Adrenal gland (tissue), 5 donors: ENCODE results near the gene DAB2IP.

Source experiments
- CTCF ChIP-seq, 6 experiments: fragments of 450-650 bp in 4 of 6; fragments of 200-600 bp in 2 of 6; sonication (generic) in 1 of 6; IDR thresholded peaks; 1 replicate in 5 of 6; 2 replicates in 1 of 6; pipeline versions ENCODE4 v1.5.1 to v1.8.0; 2016 to 2021; ENCODE audit warnings: antibody characterized with exemption in 6 of 6, mild to moderate bottlenecking in 2 of 6, moderate library complexity in 1 of 6
- POLR2A ChIP-seq, 2 donors: fragments of 450-650 bp; IDR thresholded peaks; one replicate each; pipeline ENCODE4 v1.6.1; 2017; ENCODE audit warnings: antibody characterized with exemption in 2 of 2, mild to moderate bottlenecking in 2 of 2, moderate library complexity in 1 of 2
- donor health status: DM: no; HTN: no; CAD: no.

GRCh38 chr9:121821326-121821725 lies 169.9 kb downstream of the DAB2IP start:
- TF ChIP-seq POLR2A (IDR thresholded peaks at IDR 0.05) (no peak), CTCF (IDR thresholded peaks at IDR 0.05) (no peak)
